K562 (cell line): Measurements from ENCODE around the gene SEMA4G. TPM values are rescaled to one million over a fixed set of nuclear protein-coding genes. Genes with fewer than 3 reads are reported as not detected.

ENCODE experiments used
- ATAC-seq: fragments of 200-7000 bp; cut with Tn5 transposase; 3 replicates; pipeline ENCODE4 v1.9.1; 2020; ENCODE audit warnings: moderate library complexity
- BruUV-seq: library from RNA; stranded (reverse); fragments of 400-500 nt; replicated peaks from 2 replicates; lab custom pipeline; 2021; lab: Mats Ljungman, UMichigan
- CTCF ChIA-PET: fragments of 300-600 bp; formaldehyde crosslinking; extraction: SDS; loops from one replicate; lab custom pipeline; 2021; ENCODE audit warnings: low intra/inter-chr PET ratio; lab: Yijun Ruan, JAX
- POLR2A ChIA-PET: fragments of 300-600, 350-650 bp; sonication (Branson Sonifier 250); formaldehyde crosslinking; extraction: SDS; loops from one replicate; lab custom pipeline; 2021; ENCODE audit warnings: antibody characterized with exemption, inconsistent platforms; lab: Yijun Ruan, JAX
- DNase-seq, 4 experiments: peaks; one replicate each; pipeline versions ENCODE4 v3.0.0 to v3.0.0-alpha.2; 2011 to 2018; ENCODE audit warnings: low spot score in 3 of 4, mixed read lengths in 3 of 4; ENCODE audit errors: extremely low read depth in 1 of 4
- FAIRE-seq: peaks from 2 replicates; lab custom pipeline; 2011; peaks lifted over from hg19 to GRCh38; lab: Jason Lieb, UNC
- H2AFZ ChIP-seq: 2 replicates; pipeline ENCODE4 v1.6.0; 2011; ENCODE audit warnings: low read depth, low read length, control low read depth, inconsistent platforms
- H3K27ac ChIP-seq: fragments of 200-600 bp; 3 replicates; pipeline ENCODE4 v1.8.0; 2011; ENCODE audit warnings: low read depth, mild to moderate bottlenecking, control low read depth, inconsistent platforms, low read length, moderate library complexity, mixed read lengths; ENCODE audit errors: extremely low read depth
- H3K27me3 ChIP-seq, 2 experiments: fragments of 300-600 bp in 1 of 2; 2 replicates in 1 of 2; 3 replicates in 1 of 2; pipeline versions ENCODE4 v1.6.0 to v1.8.0; 2011; ENCODE audit warnings: inconsistent platforms in 2 of 2, low read length in 2 of 2, mild to moderate bottlenecking in 1 of 2, mixed read lengths in 1 of 2, moderate library complexity in 1 of 2; ENCODE audit not compliant: control insufficient read depth in 2 of 2, insufficient read depth in 2 of 2
- H3K36me3 ChIP-seq: fragments of 300-600 bp; 3 replicates; pipeline ENCODE4 v1.8.0; 2011; ENCODE audit warnings: mild to moderate bottlenecking, low read length, inconsistent platforms; ENCODE audit not compliant: control insufficient read depth, insufficient read depth
- H3K4me1 ChIP-seq, 2 experiments: fragments of 200-600 bp in 1 of 2; replicated peaks in 1 of 2; 2 replicates in 1 of 2; 3 replicates in 1 of 2; pipeline versions ENCODE4 v1.5.1 to v1.8.0; 2011; ENCODE audit warnings: inconsistent platforms in 2 of 2, low read length in 2 of 2, mild to moderate bottlenecking in 1 of 2, mixed read lengths in 1 of 2, moderate library complexity in 1 of 2; ENCODE audit not compliant: control insufficient read depth in 2 of 2, insufficient read depth in 2 of 2
- H3K4me2 ChIP-seq: 2 replicates; pipeline ENCODE4 v1.6.1; 2011; ENCODE audit warnings: low read length, control low read depth, inconsistent platforms, mixed read lengths; ENCODE audit not compliant: insufficient read depth
- H3K4me3 ChIP-seq: fragments of 200-600 bp; sonication (generic), shearing (Covaris generic); 2 replicates; pipeline ENCODE4 v1.5.1; 2016; ENCODE audit warnings: control low read depth, inconsistent platforms
- H3K79me2 ChIP-seq: fragments of 200-600 bp; 3 replicates; pipeline ENCODE4 v1.8.0; 2011; ENCODE audit warnings: low read length, inconsistent platforms; ENCODE audit not compliant: control insufficient read depth, insufficient read depth
- H3K9ac ChIP-seq, 2 experiments: 2 replicates each; pipeline versions ENCODE4 v1.6.0 to v1.6.1; 2011; ENCODE audit warnings: low read depth in 2 of 2, low read length in 2 of 2, control low read depth in 1 of 2, inconsistent platforms in 1 of 2, mild to moderate bottlenecking in 1 of 2, mixed read lengths in 1 of 2; ENCODE audit not compliant: insufficient read depth in 1 of 2
- H3K9me1 ChIP-seq: one replicate; pipeline ENCODE4 v1.6.0; 2011; ENCODE audit warnings: inconsistent platforms, mild to moderate bottlenecking, low read length, moderate library complexity; ENCODE audit not compliant: control insufficient read depth, insufficient read depth
- H3K9me3 ChIP-seq: replicated peaks from 2 replicates; pipeline ENCODE4 v1.5.1; 2011; ENCODE audit warnings: low read depth, low read length, inconsistent platforms; ENCODE audit not compliant: control insufficient read depth, insufficient read depth
- H4K20me1 ChIP-seq: replicated peaks from 2 replicates; pipeline ENCODE4 v1.6.1; 2011; ENCODE audit warnings: low read length, inconsistent platforms, mixed read lengths; ENCODE audit not compliant: control insufficient read depth, insufficient read depth
- ARID1B ChIP-seq: fragments of 450-650 bp; IDR thresholded peaks from 2 replicates; pipeline ENCODE4 v1.6.1; 2016; ENCODE audit warnings: antibody characterized with exemption, mild to moderate bottlenecking, inconsistent platforms
- CBX5 ChIP-seq: IDR thresholded peaks from 2 replicates; pipeline ENCODE4 v1.6.1; 2014; ENCODE audit warnings: low read depth, borderline replicate concordance
- IFI16 ChIP-seq: fragments of 250-450 bp; sonication (Bioruptor Pico); IDR thresholded peaks from 2 replicates; pipeline ENCODE4 v2.1.2; 2022; ENCODE audit warnings: mild to moderate bottlenecking, inconsistent platforms
- PCBP1 ChIP-seq: fragments of 200-400 bp; formaldehyde crosslinking; IDR thresholded peaks from 2 replicates; pipeline ENCODE4 v1.6.1; 2018; ENCODE audit warnings: mild to moderate bottlenecking, low read depth, low read length; ENCODE audit not compliant: poor library complexity, severe bottlenecking
- SMAD1 ChIP-seq: fragments of 150-350 bp; IDR thresholded peaks from 2 replicates; pipeline ENCODE4 v1.6.1; 2014; ENCODE audit warnings: low read length, low read depth; ENCODE audit not compliant: partially characterized antibody
- ZBTB34 ChIP-seq: fragments of 250-450 bp; sonication (Bioruptor Pico); IDR thresholded peaks from 2 replicates; pipeline ENCODE4 v1.8.0; 2021; ENCODE audit warnings: mild to moderate bottlenecking, moderate library complexity
- ZNF507 ChIP-seq: conservative IDR thresholded peaks from 2 replicates; pipeline ENCODE4 v1.6.1; 2017; ENCODE audit warnings: missing genetic modification characterization, missing compliant biosample characterization
- WGBS: fragments of 100-300 bp; shearing (Covaris generic); methylation state at CpG from one replicate; pipeline ENCODE4 v1.1.6; 2016; ENCODE audit warnings: low coverage, mixed read lengths; ENCODE audit not compliant: insufficient coverage; ENCODE audit errors: missing lambda C conversion rate; 5-methylcytosine and 5-hydroxymethylcytosine counted together
- in situ Hi-C: fragments of 300-500 bp; cut with MboI; formaldehyde crosslinking; loops from 4 replicates; pipeline ENCODE4 v1.15.0; 2018; ENCODE audit warnings: inconsistent platforms, mixed read lengths
- intact Hi-C: fragments of 100-400 bp; cut with micrococcal nuclease; formaldehyde crosslinking; loops from 2 replicates; pipeline ENCODE4 v1.14.2; 2022
- polyA plus RNA-seq, 8 experiments: library from polyadenylated mRNA; depleted of rRNA in 4 of 8; stranded (reverse) in 5 of 8; unstranded in 3 of 8; fragments of >200 nt; fragmentation: Nextera tagmentation in 2 of 8; fragmentation: Illumina TruSeq in 1 of 8; extraction: Ambion mirVana in 2 of 8; extraction: Trizol in 1 of 8; gene quantifications; 2 replicates each; pipeline versions ENCODE4 v1.2.1 to v1.2.3, GENCODE V29; 2011 to 2014; ENCODE audit warnings: inconsistent platforms in 1 of 8, missing spikeins in 1 of 8
- total RNA-seq, 7 experiments: library from RNA; depleted of rRNA in 6 of 7; stranded (reverse); fragments of >200 nt in 6 of 7; fragmentation: Illumina TruSeq in 2 of 7; extraction: Trizol in 2 of 7; gene quantifications; 2 replicates each; pipeline versions ENCODE4 v1.2.1 to v1.2.3, GENCODE V29; 2011 to 2021; ENCODE audit warnings: low replicate concordance in 1 of 7
- TF ChIP-seq, protein P1 (sequence below): sonication (generic); formaldehyde crosslinking; IDR thresholded peaks from 2 replicates; pipeline ENCODE4 v1.8.0; 2022; ENCODE audit warnings: mild to moderate bottlenecking, missing genetic modification reagents
- TF ChIP-seq, protein P2 (sequence below): fragments of 450-650 bp; IDR thresholded peaks from 2 replicates; pipeline ENCODE4 v1.6.1; 2016; ENCODE audit warnings: mild to moderate bottlenecking
- TF ChIP-seq, protein P3 (sequence below): fragments of 450-650 bp; IDR thresholded peaks from 2 replicates; pipeline ENCODE4 v1.6.1; 2018; ENCODE audit not compliant: partially characterized antibody
- TF ChIP-seq, protein P4 (sequence below): fragments of 250-450 bp; sonication (Bioruptor Pico); IDR thresholded peaks from 2 replicates; pipeline ENCODE4 v1.6.1; 2021; ENCODE audit warnings: mild to moderate bottlenecking

Gene SEMA4G
- total and polyA plus RNA-seq, 9 of the 15 experiments (the other 6 are each of a cell fraction or from before 2014, with no cell fraction given), result 0.40 to 7.8 (median 1.8) TPM

DNA sequence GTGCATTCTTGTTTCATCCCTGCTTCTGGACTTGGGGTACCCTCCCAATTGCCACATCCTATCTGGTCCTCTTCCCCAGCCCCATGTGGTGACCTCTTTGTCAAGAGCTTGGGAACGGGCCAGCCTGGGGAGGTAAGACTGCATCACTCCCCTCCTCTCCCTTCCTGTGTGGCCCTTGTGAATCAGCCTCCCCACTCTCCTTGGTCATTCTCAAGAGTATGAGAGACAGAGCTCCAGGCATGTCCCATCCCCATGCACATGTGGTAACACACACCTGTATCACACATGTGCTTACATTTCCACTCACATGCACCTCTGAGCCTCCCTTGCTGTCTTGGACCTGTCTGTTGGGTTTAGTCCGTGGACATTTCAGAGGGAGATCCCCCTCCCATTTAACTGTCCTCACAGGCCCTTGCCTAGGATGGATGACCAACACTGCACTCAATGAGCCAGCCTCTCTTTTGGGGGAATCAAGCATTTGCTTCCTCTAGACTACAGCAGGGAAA, 15.4 kb downstream of the SEMA4G start (continued):
- TF ChIP-seq, protein P1, sequence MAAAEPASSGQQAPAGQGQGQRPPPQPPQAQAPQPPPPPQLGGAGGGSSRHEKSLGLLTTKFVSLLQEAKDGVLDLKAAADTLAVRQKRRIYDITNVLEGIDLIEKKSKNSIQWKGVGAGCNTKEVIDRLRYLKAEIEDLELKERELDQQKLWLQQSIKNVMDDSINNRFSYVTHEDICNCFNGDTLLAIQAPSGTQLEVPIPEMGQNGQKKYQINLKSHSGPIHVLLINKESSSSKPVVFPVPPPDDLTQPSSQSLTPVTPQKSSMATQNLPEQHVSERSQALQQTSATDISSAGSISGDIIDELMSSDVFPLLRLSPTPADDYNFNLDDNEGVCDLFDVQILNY (CRISPR knock-in tag), result no peak
- no peak for TF ChIP-seq PCBP1
- no peak for TF ChIP-seq SMAD1
- TF ChIP-seq, protein P2, sequence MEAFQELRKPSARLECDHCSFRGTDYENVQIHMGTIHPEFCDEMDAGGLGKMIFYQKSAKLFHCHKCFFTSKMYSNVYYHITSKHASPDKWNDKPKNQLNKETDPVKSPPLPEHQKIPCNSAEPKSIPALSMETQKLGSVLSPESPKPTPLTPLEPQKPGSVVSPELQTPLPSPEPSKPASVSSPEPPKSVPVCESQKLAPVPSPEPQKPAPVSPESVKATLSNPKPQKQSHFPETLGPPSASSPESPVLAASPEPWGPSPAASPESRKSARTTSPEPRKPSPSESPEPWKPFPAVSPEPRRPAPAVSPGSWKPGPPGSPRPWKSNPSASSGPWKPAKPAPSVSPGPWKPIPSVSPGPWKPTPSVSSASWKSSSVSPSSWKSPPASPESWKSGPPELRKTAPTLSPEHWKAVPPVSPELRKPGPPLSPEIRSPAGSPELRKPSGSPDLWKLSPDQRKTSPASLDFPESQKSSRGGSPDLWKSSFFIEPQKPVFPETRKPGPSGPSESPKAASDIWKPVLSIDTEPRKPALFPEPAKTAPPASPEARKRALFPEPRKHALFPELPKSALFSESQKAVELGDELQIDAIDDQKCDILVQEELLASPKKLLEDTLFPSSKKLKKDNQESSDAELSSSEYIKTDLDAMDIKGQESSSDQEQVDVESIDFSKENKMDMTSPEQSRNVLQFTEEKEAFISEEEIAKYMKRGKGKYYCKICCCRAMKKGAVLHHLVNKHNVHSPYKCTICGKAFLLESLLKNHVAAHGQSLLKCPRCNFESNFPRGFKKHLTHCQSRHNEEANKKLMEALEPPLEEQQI, result no peak
- no peak for TF ChIP-seq IFI16 (CRISPR knock-in tag)
- no peak for TF ChIP-seq ZNF507 (tag)

DNA sequence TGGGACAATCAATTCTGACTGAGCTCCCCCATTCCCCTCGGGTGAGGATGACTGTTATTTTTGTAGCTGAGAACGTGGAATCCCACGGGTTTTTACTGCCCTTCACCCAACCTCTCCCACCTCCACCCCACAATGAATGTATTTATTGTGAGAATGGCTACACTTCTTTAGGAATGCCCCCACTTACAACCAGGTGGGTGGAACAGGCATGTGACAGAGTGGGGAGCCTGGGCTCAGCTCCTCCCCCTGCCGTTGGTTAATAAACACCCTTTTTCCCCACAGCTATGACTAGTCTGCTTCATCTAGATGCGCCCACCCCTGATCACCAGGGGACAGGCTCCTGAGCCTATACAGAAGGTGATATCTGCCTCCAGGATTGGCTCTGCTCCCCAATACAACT, 16.0 kb downstream of the SEMA4G start:
- intact Hi-C loops, result no loop called here
- Histone ChIP-seq H3K4me2 (no peak overlapping the region), H2AFZ (no peak overlapping the region)
- TF ChIP-seq CBX5, result no peak
- TF ChIP-seq ZNF507 (tag), result no peak
- TF ChIP-seq ZBTB34, result no peak
- TF ChIP-seq, protein P3, sequence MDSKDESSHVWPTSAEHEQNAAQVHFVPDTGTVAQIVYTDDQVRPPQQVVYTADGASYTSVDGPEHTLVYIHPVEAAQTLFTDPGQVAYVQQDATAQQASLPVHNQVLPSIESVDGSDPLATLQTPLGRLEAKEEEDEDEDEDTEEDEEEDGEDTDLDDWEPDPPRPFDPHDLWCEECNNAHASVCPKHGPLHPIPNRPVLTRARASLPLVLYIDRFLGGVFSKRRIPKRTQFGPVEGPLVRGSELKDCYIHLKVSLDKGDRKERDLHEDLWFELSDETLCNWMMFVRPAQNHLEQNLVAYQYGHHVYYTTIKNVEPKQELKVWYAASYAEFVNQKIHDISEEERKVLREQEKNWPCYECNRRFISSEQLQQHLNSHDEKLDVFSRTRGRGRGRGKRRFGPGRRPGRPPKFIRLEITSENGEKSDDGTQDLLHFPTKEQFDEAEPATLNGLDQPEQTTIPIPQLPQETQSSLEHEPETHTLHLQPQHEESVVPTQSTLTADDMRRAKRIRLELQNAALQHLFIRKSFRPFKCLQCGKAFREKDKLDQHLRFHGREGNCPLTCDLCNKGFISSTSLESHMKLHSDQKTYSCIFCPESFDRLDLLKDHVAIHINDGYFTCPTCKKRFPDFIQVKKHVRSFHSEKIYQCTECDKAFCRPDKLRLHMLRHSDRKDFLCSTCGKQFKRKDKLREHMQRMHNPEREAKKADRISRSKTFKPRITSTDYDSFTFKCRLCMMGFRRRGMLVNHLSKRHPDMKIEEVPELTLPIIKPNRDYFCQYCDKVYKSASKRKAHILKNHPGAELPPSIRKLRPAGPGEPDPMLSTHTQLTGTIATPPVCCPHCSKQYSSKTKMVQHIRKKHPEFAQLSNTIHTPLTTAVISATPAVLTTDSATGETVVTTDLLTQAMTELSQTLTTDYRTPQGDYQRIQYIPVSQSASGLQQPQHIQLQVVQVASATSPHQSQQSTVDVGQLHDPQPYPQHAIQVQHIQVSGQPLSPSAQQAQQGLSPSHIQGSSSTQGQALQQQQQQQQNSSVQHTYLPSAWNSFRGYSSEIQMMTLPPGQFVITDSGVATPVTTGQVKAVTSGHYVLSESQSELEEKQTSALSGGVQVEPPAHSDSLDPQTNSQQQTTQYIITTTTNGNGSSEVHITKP, result no peak
- no peak for TF ChIP-seq ARID1B
- TF ChIP-seq, protein P4, sequence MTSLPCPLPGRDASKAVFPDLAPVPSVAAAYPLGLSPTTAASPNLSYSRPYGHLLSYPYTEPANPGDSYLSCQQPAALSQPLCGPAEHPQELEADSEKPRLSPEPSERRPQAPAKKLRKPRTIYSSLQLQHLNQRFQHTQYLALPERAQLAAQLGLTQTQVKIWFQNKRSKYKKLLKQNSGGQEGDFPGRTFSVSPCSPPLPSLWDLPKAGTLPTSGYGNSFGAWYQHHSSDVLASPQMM (CRISPR knock-in tag), result no peak

More for the DNA sequence above, 16.0 kb downstream of the SEMA4G start:
- Histone ChIP-seq H3K9ac (no peak overlapping the region), H3K4me1 (peaks cover 16 to 21% of the 10 kb centered on the region in 2 experiments; a peak in 4 of 5 replicates), H3K36me3 (peaks cover 47% of the 10 kb centered on the region; the same call in 2 of the 3 replicates), H3K9me3 (no peaks in the 10 kb centered on the region), H3K27ac (no peak overlapping the region), H4K20me1 (peaks cover 6% of the 10 kb centered on the region; the same call in 1 of the 2 replicates), H3K4me3 (no peak overlapping the region), H3K27me3 (no peaks in the 10 kb centered on the region), H3K79me2 (peaks cover 48% of the 10 kb centered on the region), H3K9me1 (no peaks in the 10 kb centered on the region)
- no TSS peak for BruUV-seq
- POLR2A ChIA-PET, result interaction anchor here (0.8 to 1.3 kb wide), 4 partner anchors 10 to 19 kb away, joined by 3 to 4 read pairs (median 4); no protein-coding TSS in a partner anchor
- ATAC-seq (peak; percentile 10; the same call in 1 of the 3 replicates), FAIRE-seq (no peak), DNase-seq (peak in 2 of 4 experiments; percentile 21 to 27)
- WGBS, result 74% methylated on average over 5 of the region's 5 CpGs
- CTCF ChIA-PET, result no interaction called here
- in situ Hi-C loops, result loop anchor here (25.0 kb wide), 1 partner anchor 1052 kb away; no protein-coding TSS in a partner anchor
